ENCODE data around the gene HYAL1. TPM values are rescaled to one million over a fixed set of nuclear protein-coding genes. Genes with fewer than 3 reads are reported as not detected.

HYAL1 gene
- total RNA-seq, 4 donors from 2014 or later = 19.5 to 31.0 (median 27.4) TPM

GRCh38 chr3:50295553-50296431 lies 7.6 kb downstream of the HYAL1 start:
- no peak overlapping the region for H3K27ac ChIP-seq
- TF ChIP-seq, protein P1, sequence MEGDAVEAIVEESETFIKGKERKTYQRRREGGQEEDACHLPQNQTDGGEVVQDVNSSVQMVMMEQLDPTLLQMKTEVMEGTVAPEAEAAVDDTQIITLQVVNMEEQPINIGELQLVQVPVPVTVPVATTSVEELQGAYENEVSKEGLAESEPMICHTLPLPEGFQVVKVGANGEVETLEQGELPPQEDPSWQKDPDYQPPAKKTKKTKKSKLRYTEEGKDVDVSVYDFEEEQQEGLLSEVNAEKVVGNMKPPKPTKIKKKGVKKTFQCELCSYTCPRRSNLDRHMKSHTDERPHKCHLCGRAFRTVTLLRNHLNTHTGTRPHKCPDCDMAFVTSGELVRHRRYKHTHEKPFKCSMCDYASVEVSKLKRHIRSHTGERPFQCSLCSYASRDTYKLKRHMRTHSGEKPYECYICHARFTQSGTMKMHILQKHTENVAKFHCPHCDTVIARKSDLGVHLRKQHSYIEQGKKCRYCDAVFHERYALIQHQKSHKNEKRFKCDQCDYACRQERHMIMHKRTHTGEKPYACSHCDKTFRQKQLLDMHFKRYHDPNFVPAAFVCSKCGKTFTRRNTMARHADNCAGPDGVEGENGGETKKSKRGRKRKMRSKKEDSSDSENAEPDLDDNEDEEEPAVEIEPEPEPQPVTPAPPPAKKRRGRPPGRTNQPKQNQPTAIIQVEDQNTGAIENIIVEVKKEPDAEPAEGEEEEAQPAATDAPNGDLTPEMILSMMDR (IDR thresholded peaks at IDR 0.05) = no peak
- TF ChIP-seq POLR2AphosphoS5 (IDR thresholded peaks at IDR 0.05) (no peak), EP300 (IDR thresholded peaks at IDR 0.05) (no peak), POLR2A (IDR thresholded peaks at IDR 0.05) (no peak)
- H3K27me3 ChIP-seq = no peaks in the 10 kb centered on the region
- H3K4me3 ChIP-seq = no peak overlapping the region
- 81% methylated on average over 6 of the region's 8 CpGs for WGBS
- no peak for DNase-seq (ENCODE audit: low spot score in 2 of 2)
- peaks cover 47% of the 10 kb centered on the region for H3K4me1 ChIP-seq
- peaks cover 9% of the 10 kb centered on the region for H3K36me3 ChIP-seq
- H3K9me3 ChIP-seq = no peaks in the 10 kb centered on the region

DNA sequence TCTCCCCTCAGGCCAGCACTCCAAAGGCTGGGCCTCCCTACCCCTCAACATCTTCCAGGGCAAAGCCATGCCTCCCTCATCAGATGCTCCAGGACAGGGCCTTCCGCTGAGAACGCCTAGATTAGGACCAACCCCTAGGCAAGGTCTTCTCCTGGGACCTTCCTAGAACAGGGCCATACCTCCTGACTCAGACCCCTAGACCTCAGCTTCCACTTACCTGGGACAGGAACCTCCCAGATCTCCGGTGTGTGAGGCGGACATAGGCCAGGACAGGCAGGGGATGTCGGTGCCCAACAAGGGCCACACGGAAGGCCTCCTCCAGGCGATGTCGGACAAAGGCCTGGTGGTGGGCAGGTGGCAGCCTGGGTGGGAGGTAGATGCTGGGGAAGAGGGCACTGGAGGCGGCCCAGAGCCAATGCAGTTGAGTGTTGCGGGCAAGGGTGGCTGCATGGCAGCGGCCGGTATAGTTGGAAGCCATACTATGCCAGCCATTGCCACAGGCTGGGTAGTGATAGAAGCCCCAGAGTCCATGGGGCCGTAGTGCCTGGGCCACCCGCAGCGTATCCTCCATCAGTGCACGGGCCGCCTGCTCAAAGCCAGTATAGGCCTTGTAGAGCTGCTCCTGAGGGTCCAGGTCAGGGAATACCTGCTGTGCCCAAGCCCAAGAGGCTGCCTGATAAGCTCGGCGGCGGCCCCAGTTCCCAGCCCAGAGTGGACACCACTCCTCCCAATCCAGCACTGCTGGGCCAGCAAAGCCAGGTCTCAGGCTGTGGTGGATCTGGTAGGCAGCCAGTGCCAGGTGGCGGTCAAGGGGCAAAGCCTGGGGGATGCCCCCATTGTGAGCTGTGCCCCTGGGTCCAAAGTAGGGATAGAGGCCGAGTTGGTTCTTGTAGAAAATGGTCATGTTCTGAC lies 8.6 kb downstream of the HYAL1 start:
- Histone ChIP-seq H3K4me1 (peaks cover 42% of the 10 kb centered on the region), H3K36me3 (peaks cover 17% of the 10 kb centered on the region), H3K27me3 (no peaks in the 10 kb centered on the region), H3K27ac (no peak overlapping the region), H3K9me3 (no peaks in the 10 kb centered on the region), H3K4me3 (no peak overlapping the region)
- WGBS = 87% methylated on average over 4 of the region's 22 CpGs
- DNase-seq (ENCODE audit: low spot score in 2 of 2) = peak in 1 of 2 donors; percentile 64
- no peak for TF ChIP-seq EP300 (IDR thresholded peaks at IDR 0.05)
- no peak for TF ChIP-seq POLR2A (IDR thresholded peaks at IDR 0.05)
- TF ChIP-seq POLR2AphosphoS5 (IDR thresholded peaks at IDR 0.05) = no peak
- TF ChIP-seq, protein P1 (IDR thresholded peaks at IDR 0.05) = no peak

DNA sequence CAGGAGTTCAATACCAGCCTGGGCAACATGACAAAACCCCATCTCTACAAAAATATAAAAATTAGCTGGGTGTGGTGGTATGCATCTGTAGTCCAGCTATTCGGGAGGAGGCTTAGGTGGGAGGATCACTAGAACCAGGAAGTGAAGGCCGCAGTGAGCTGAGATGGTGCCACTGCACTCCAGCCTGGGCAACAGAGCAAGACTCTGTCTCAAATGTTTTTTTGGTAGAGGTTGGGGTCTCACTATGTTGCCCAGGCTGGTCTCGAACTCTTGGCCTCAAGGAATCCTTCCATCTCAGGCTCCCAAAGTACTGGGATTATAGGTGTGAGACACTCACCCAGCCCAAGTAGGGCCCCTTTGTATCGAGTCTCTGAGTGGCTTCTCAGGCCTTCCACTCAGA lies 9.3 kb downstream of the HYAL1 start:
- H3K27me3 ChIP-seq = no peaks in the 10 kb centered on the region
- H3K36me3 ChIP-seq = peaks cover 24% of the 10 kb centered on the region
- WGBS = 100% methylated on average over 1 of the region's 4 CpGs
- no peak for DNase-seq (ENCODE audit: low spot score in 2 of 2)
- no peaks in the 10 kb centered on the region for H3K9me3 ChIP-seq
- no peak overlapping the region for H3K27ac ChIP-seq
- H3K4me3 ChIP-seq = no peak overlapping the region
- peaks cover 40% of the 10 kb centered on the region for H3K4me1 ChIP-seq
- TF ChIP-seq POLR2A (IDR thresholded peaks at IDR 0.05) (no peak), EP300 (IDR thresholded peaks at IDR 0.05) (no peak), POLR2AphosphoS5 (IDR thresholded peaks at IDR 0.05) (no peak)
- TF ChIP-seq, protein P1 (IDR thresholded peaks at IDR 0.05) = no peak

DNA sequence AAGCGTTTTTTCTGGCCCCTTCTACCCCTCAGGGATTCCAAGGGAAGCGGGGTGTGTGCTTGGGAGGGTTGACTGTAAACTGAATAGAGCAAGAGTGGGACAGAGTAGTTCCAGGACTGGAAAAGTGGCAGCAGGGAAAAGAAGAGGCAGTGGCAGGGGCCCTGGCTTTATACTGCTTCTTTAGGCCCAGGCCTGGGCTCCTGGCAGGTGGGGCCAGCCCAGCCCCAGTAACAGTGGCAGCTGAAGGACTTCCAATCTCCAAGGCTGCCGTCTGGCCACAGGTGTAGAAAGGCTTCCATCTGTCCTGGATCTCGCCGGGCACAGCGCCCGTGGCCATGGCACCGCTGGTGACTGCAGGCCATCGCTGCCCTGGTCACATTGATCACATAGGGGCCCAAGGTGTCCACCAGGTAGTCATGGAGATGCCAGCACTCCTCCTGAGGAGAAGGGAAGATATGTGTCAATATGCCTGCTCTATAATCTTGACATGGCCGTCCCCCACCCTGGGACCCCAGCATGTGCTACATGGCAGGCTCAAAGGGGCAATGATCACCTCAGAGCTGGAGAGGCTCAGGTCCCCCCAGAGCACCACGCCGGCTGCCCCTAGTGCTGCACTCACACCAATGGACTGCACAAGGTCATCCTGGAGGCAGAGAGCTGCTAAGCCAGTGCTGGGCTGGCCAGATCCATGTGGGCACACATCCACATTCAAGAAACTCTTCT lies 10.1 kb downstream of the HYAL1 start:
- peaks cover 32% of the 10 kb centered on the region for H3K4me1 ChIP-seq
- peak overlapping the region; percentile 85 for H3K4me3 ChIP-seq
- TF ChIP-seq, protein P1 (IDR thresholded peaks at IDR 0.05) = no peak
- no peak for TF ChIP-seq POLR2A (IDR thresholded peaks at IDR 0.05)
- TF ChIP-seq POLR2AphosphoS5 (IDR thresholded peaks at IDR 0.05) = no peak
- no peak for TF ChIP-seq EP300 (IDR thresholded peaks at IDR 0.05)
- H3K27ac ChIP-seq = peak overlapping the region; percentile 75
- no peaks in the 10 kb centered on the region for H3K9me3 ChIP-seq
- no peaks in the 10 kb centered on the region for H3K27me3 ChIP-seq
- DNase-seq (ENCODE audit: low spot score in 2 of 2) = peak in 1 of 2 donors; percentile 73
- H3K36me3 ChIP-seq = peaks cover 32% of the 10 kb centered on the region
- 57% methylated on average over 7 of the region's 12 CpGs for WGBS
